GM23248 (cell line): ENCODE data around the gene LRRFIP1.

Experiments used
- EZH2 ChIP-seq: fragments of 200-600 bp; sonication (generic); IDR thresholded peaks from 2 replicates; pipeline ENCODE4 v1.6.1; 2018; ENCODE audit warnings: antibody characterized with exemption, mild to moderate bottlenecking; ENCODE audit not compliant: insufficient read depth, poor library complexity, severe bottlenecking
- EZH2phosphoT487 ChIP-seq: fragments of 200-600 bp; sonication (generic); IDR thresholded peaks from 2 replicates; pipeline ENCODE4 v1.6.1; 2018; ENCODE audit warnings: antibody characterized with exemption, moderate library complexity, mild to moderate bottlenecking, low read depth; ENCODE audit not compliant: insufficient read depth

DNA sequence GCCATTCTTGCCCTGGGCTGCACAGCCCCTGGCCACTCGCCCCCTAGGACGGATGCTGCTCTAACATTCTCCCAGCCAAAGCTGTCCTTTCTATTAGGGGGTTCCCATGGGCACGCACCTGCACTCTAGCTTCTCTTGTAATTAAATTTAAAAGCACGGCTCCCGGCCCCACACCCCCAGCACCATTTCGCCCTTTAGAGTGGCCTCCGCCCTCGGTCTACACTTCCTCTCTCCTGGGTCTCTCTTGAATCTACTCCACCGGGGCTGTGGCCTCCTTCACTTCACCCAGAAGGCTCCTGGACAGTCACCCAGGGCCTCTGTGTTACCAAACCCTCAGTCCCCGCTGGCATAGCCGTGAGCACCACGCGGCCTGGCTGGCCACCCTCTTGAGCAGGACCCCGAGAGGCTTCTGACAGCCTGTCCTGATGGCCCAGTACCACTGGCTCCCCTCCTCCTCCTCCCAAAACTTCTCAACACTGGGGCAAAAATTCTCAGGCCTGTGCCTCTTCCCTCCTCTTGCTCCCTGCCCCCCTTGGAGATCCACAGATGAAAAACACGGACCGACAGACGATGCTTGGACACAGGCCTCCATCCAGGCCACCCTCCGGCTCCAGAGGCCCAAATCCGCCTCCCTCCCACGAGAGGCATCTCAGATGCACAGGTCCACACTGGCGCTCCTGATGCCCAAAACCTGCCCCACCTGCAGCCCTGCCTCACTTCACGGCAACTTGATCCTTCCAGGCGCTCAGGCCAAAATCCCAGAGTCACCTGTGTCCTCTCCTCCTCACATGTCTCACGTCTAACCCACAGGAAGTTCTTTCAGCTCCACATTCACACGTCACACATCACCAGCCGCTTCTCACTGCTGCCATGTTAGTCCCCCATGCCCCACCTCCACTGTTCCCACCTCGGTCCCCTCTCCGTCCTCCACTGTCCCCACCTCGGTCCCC is 29.9 kb upstream of the LRRFIP1 start:
- no peak for TF ChIP-seq EZH2
- no peak for TF ChIP-seq EZH2phosphoT487
